Tibial artery (tissue), 4 donors: ENCODE measurements around the gene TMEM132A.

ENCODE experiments used
- DNase-seq, 2 donors: peaks; one replicate each; pipeline ENCODE4 v3.0.0-alpha.2; 2019
- H3K27ac ChIP-seq, 2 donors: fragments of 200-600 bp; sonication (generic) in 1 of 2; 1 replicate in 1 of 2; 2 replicates in 1 of 2; pipeline ENCODE4 v1.5.1; 2018 to 2019; ENCODE audit warnings: mild to moderate bottlenecking in 1 of 2
- H3K27me3 ChIP-seq, 2 donors: fragments of 200-600 bp; sonication (generic) in 1 of 2; one replicate each; pipeline versions ENCODE4 v1.5.1 to v1.6.0; 2016 to 2019
- H3K36me3 ChIP-seq, 3 donors: fragments of 200-600 bp; sonication (generic) in 2 of 3; one replicate each; pipeline ENCODE4 v1.5.1; 2016 to 2019; ENCODE audit warnings: mild to moderate bottlenecking in 2 of 3
- H3K4me1 ChIP-seq, 4 donors: fragments of 200-600 bp; sonication (generic) in 2 of 4; 1 replicate in 3 of 4; 2 replicates in 1 of 4; pipeline ENCODE4 v1.5.1; 2016 to 2019
- H3K4me3 ChIP-seq, 2 donors: fragments of 200-600 bp; sonication (generic) in 1 of 2; 1 replicate in 1 of 2; 2 replicates in 1 of 2; pipeline ENCODE4 v1.5.1; 2018 to 2019; ENCODE audit warnings: mild to moderate bottlenecking in 2 of 2
- H3K9me3 ChIP-seq, 3 donors: fragments of 200-600 bp; sonication (generic) in 1 of 3; one replicate each; pipeline ENCODE4 v1.5.1; 2016 to 2019
- intact Hi-C: fragments of 100-400 bp; cut with DNase I; formaldehyde crosslinking; loops from one replicate; pipeline ENCODE4 v1.15.0; 2023; ENCODE audit warnings: low total_unique reads
- TF ChIP-seq, protein P1 (sequence below), 2 experiments: fragments of 200-600 bp in 1 of 2; fragments of 450-650 bp in 1 of 2; IDR thresholded peaks; one replicate each; pipeline ENCODE4 v1.5.1; 2017 to 2019; ENCODE audit warnings: antibody characterized with exemption in 2 of 2, mild to moderate bottlenecking in 1 of 2, moderate library complexity in 1 of 2

The TMEM132A gene

GRCh38 chr11:60945295-60945667 lies 21.0 kb downstream of the TMEM132A start:
- TF ChIP-seq, protein P1, sequence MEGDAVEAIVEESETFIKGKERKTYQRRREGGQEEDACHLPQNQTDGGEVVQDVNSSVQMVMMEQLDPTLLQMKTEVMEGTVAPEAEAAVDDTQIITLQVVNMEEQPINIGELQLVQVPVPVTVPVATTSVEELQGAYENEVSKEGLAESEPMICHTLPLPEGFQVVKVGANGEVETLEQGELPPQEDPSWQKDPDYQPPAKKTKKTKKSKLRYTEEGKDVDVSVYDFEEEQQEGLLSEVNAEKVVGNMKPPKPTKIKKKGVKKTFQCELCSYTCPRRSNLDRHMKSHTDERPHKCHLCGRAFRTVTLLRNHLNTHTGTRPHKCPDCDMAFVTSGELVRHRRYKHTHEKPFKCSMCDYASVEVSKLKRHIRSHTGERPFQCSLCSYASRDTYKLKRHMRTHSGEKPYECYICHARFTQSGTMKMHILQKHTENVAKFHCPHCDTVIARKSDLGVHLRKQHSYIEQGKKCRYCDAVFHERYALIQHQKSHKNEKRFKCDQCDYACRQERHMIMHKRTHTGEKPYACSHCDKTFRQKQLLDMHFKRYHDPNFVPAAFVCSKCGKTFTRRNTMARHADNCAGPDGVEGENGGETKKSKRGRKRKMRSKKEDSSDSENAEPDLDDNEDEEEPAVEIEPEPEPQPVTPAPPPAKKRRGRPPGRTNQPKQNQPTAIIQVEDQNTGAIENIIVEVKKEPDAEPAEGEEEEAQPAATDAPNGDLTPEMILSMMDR (IDR thresholded peaks at IDR 0.05): no peak
- no peaks in the 10 kb centered on the region for H3K27me3 ChIP-seq
- H3K36me3 ChIP-seq: peaks cover 0 to 45% (median 36%) of the 10 kb centered on the region in 3 donors
- H3K4me1 ChIP-seq: peaks cover 0 to 6% (median 2%) of the 10 kb centered on the region in 4 donors
- H3K9me3 ChIP-seq: no peaks in the 10 kb centered on the region
- no peak overlapping the region for H3K27ac ChIP-seq
- no peak overlapping the region for H3K4me3 ChIP-seq
- intact Hi-C loops: no loop called here
- no peak for DNase-seq

- H3K9me3 ChIP-seq: no peaks in the 10 kb centered on the region
- TF ChIP-seq, protein P1 (IDR thresholded peaks at IDR 0.05): no peak
- H3K4me1 ChIP-seq: peaks cover 0 to 20% (median 6%) of the 10 kb centered on the region in 4 donors
- peaks cover 0 to 35% (median 22%) of the 10 kb centered on the region in 3 donors for H3K36me3 ChIP-seq
- H3K4me3 ChIP-seq: no peak overlapping the region
- H3K27ac ChIP-seq: no peak overlapping the region
- intact Hi-C loops: no loop called here
- no peak for DNase-seq
- H3K27me3 ChIP-seq: no peaks in the 10 kb centered on the region
These were observed 22.5 kb downstream of the TMEM132A start for GRCh38 chr11:60946601-60947264.

DNA sequence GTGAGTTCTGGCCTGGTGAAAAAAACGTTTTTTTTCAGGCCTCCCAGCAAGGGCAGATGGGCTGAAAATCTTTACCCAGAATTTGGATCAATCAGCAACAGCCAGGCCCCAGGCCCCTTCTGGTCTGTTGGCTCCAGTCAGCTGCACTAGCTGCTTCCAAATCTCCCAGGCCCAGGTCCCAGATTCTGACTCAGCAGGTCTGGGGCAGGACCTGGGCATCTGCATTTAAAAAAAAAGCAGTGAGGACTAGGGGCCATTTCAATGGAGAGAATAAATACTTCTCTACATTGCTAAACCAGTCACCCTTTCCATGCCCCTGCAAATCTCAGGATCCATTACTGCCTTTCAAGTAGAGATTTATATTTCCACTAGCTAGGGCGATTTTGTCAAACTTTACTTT lies 23.4 kb downstream of the TMEM132A start:
- Histone ChIP-seq H3K27ac (no peak overlapping the region), H3K36me3 (peaks cover 0 to 25% (median 13%) of the 10 kb centered on the region in 3 donors), H3K4me3 (no peak overlapping the region), H3K9me3 (no peaks in the 10 kb centered on the region), H3K27me3 (no peaks in the 10 kb centered on the region), H3K4me1 (peaks cover 0 to 24% (median 6%) of the 10 kb centered on the region in 4 donors)
- no peak for DNase-seq
- TF ChIP-seq, protein P1 (IDR thresholded peaks at IDR 0.05): no peak
- intact Hi-C loops: no loop called here

DNA sequence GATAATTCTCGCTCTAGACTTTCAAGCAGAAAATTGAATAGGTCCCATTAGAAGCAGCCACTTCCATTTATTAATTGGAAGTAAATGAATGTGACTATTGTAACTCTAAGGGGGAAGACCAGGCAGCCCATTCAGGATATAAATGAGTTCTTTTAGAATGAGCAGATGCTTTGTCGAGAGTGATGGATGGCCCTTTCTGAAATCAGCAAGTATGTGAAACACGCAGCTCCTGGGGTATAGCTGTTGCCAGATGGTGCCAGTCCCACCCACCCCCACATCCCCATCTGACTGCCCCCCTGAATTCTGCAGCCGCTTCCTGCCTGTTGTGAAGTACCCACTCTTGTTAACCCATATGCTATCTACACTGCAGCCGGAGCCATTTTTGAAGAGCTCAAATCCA lies 24.0 kb downstream of the TMEM132A start:
- no peak overlapping the region for H3K27ac ChIP-seq
- no peak overlapping the region for H3K4me3 ChIP-seq
- H3K36me3 ChIP-seq: peaks cover 0 to 21% (median 10%) of the 10 kb centered on the region in 3 donors
- TF ChIP-seq, protein P1 (IDR thresholded peaks at IDR 0.05): no peak
- H3K27me3 ChIP-seq: no peaks in the 10 kb centered on the region
- intact Hi-C loops: no loop called here
- no peak for DNase-seq
- no peaks in the 10 kb centered on the region for H3K9me3 ChIP-seq
- H3K4me1 ChIP-seq: peaks cover 0 to 25% (median 6%) of the 10 kb centered on the region in 4 donors

GRCh38 chr11:60950024-60950423 lies 25.8 kb downstream of the TMEM132A start:
- no peak for DNase-seq
- TF ChIP-seq, protein P1 (IDR thresholded peaks at IDR 0.05): no peak
- no peaks in the 10 kb centered on the region for H3K9me3 ChIP-seq
- peak overlapping the region; percentile 60 for H3K4me3 ChIP-seq
- peaks cover 0 to 13% (median 6%) of the 10 kb centered on the region in 3 donors for H3K36me3 ChIP-seq
- H3K27ac ChIP-seq: no peak overlapping the region
- peaks cover 0 to 25% (median 6%) of the 10 kb centered on the region in 4 donors for H3K4me1 ChIP-seq
- H3K27me3 ChIP-seq: no peaks in the 10 kb centered on the region
- intact Hi-C loops: no loop called here
